Stromal cell of bone marrow (primary cell): ENCODE measurements around the gene VAT1L.

Source experiments
- DNase-seq: peaks from one replicate; pipeline ENCODE4 v3.0.0-alpha.2; 2012; ENCODE audit warnings: low read depth

VAT1L gene

GRCh38 chr16:77834635-77835540 is 46.5 kb downstream of the VAT1L start:
- DNase-seq, result no peak

- no peak for DNase-seq
Observed at GRCh38 chr16:77836801-77837200, 48.4 kb downstream of the VAT1L start.

GRCh38 chr16:77838597-77839255 is 50.4 kb downstream of the VAT1L start:
- DNase-seq, result no peak

DNA sequence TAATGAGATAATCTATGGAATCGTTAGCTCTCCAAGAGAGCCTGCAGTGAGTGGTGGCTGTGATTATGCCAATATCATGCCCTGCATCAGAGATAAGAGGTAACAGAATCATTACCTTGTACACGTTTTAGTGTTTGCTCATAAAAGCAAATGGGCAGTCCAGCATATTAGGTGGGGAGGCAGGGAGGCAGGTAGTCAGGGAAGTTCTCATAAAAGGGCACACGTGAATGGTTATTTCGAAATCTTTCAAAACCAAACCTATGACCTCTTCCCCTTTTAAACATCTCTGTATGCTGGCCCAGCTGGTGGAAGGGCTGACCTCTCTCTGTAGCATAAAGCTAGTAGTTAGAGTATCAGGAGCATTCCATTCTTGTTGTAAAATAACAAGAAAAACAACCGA is 51.7 kb downstream of the VAT1L start:
- no peak for DNase-seq

DNA sequence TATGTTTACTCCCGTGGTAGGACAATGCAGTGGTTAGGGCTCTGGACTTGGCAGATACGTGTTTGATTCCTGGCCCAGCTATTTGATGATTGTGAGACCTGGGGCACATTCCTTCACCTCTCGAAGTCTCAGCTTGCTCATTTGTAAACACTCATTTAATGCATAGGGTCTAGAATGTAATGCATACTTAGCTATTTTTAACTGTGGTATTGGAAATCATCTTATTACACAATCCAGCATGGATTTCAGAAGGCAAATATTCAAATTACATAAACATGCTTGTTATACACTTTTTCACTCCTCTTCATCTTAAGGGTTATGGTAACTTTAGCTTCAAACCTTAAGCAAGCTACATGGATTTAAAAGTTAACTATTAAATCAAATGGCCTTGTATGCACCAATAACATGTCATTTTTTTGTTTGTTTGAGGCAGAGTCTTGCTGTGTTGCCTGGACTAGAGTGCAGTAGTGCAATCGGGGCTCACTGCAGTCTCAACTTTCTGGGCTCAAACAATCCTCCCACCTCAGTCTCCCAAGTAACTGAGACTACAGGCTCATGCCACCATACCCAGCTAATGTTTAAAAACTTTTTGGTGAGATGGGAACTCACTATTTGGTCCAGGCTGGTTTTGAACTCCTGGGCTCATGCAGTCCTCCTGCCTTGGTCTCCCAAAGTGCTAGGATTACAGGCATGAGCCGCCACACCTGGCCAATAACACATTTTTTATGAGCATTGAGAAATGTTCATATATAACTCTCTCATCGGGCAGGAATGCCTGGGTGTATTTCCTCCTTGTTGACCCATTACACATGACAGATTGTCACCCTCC is 52.5 kb downstream of the VAT1L start:
- DNase-seq, result no peak

DNA sequence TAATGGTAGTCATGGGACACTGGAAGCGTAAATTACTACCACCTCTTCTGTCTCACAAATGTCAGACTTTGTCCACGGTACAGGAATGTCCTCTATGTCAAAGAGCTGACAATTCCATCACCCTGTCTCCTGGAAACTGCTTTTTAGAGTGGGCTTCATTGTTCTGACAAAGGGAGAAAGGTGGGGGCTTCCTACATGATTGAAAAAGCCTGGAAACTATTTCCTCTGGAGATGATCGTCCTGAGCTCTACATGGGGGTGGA is 53.1 kb downstream of the VAT1L start:
- no peak for DNase-seq

GRCh38 chr16:77842468-77842867 is 54.1 kb downstream of the VAT1L start:
- no peak for DNase-seq

DNA sequence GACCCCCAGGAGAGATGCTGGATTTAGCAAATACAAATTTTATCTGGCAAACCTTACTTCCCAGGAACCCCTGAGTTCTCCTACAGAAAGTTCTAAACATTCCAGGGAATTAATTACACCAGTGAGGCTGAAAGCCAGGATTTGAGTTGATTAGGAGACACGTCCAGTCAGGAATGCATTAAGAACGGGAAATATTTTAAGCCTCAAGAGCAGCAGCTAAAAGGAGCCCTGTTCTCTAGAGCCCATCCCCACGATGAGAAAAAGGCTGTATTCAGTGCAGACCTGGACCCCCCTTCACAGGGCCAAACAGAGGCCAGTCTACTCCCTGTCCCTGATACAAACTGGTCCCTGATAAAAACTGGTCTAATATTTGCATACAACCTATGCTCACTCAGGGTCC is 55.0 kb downstream of the VAT1L start:
- DNase-seq, result no peak

- no peak for DNase-seq
Observed at GRCh38 chr16:77844801-77845200, 56.4 kb downstream of the VAT1L start.

DNA sequence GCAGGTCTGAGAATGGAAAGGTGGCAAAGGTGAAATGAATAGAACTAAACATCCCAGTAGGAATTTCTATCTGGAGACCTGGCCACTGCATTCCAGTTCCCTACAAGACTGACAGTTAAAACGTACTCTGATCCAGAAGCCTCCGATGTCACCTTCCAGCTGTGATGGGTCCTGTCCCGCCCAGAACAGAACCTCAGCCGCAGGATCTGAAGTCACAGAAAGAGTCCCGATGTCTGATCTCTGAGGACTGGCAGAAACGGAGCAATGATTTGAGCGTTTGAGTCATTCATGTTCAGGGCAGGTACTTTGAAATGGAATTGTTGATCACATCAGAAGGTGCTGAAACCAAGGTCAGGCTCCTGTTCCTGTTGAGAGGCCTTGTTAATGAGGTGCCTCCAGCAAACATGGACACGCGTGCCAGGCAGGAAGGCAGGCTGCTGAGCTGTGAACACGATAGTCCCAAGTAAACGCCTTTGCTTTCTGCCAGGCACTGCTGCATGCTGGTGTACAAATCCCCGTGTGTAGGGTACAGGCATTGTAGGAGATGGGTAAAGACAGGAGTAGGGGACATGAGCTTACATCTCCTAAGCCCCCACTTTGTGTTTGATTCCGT is 61.4 kb downstream of the VAT1L start:
- DNase-seq, result no peak

DNA sequence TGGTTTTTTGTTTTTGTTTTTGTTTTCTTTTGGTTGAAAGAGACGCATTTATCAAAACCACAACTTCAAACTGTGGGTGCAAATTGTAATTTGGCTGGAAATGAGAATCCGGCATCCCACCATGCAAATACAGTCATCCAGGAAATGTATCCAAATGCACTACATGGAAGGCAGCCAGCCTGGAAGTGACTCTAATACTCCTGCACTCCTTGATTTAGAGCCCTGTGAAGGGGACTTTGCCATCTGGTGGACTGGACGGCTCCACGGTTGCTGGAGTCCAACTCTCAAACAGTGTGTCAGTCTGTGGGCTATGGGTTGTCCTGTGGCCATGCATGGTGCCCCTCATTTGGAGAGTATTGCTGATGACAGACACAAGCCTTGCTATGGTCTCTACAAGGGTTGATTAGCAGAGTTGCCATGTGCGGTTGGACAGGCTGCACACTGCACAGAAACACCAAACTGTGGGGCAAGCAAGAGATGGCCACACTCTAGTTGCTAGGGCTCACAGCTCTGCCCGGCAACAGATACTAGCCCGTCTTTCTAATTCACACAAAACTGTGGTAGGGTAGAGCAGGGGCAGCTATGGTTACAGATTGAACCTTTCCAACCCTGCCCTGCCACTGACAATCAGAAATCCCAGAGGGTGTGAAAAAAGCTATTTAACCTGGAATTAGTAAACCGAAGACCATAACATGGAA is 62.4 kb downstream of the VAT1L start:
- no peak for DNase-seq

- no peak for DNase-seq
Observed at GRCh38 chr16:77853161-77853560, 64.8 kb downstream of the VAT1L start.

DNA sequence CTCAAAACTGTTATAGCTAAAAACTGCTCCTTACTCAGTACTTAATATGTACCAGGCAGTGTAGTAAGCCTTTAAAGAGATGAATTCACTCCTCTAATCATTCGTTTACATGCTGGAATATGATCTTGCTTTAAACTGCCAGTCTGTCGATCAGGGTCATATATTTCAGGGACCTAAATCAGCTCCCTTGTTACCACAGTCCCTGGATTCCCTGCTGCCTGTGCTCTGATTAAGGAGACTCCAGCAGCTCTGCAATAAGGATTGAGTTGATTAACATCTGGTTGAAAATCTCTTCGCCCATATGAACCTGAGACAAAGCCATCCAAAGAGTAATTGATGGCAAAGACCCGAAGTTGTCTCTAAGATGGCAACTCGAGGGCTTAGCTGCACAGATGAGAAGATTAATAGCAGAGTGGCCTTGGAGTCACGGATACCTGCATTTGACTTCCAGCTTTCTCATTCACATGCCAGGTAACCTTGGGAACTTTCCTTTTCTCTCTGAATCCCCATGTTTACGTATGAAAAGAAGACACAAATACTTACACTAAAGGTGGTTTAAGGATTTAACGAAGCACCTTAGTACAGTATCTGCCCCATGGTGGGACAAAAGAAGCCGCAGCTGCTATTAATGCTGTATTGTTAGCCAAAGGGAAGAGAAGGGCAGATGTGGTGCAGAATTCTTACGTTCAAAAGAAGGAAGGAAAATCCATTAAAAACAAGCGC is 68.2 kb downstream of the VAT1L start:
- no peak for DNase-seq

DNA sequence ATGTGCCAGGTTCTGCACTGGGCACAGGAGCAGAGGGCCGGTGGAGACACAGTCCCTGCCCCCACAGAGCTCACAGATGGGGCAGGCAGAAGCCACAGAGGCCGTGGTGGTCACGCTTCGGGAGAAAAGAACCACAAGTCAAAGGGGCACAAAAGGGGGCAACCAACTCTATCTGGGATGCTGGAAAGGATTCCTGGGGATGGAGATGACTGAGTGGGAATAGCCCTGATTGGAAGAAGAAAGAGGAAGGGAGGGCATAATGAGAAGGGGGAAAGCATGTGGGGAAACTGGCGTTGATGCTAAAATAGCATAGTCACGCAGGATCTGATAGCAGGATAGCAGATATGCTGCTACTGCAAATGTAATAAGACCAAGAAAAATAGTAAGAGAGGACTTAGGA is 69.7 kb downstream of the VAT1L start:
- no peak for DNase-seq

- no peak for DNase-seq
Observed at GRCh38 chr16:77859493-77860232, 71.3 kb downstream of the VAT1L start.

- no peak for DNase-seq
Observed at GRCh38 chr16:77860953-77861352, 72.6 kb downstream of the VAT1L start.

DNA sequence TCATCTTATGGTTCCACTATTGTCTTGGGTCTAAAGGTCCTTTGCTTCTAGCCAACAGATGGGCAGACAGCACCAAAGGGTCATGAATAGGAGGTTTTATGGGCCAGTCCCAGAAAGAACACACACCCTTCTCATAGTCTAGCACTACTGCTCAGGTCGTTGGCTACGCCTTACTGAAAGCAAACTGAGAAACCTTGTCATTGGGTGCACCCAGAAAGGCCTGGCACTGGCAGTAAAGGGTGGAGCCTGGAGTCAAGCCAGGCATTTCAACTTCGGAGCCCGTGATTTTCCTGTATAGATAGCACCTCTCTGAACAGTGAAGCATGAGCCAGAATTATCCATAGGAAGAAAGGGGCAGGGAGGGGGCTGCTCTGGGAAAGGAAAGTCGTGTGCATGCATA is 74.9 kb downstream of the VAT1L start:
- no peak for DNase-seq

- DNase-seq, result no peak
Observed at GRCh38 chr16:77866752-77867151, 78.4 kb downstream of the VAT1L start.

DNA sequence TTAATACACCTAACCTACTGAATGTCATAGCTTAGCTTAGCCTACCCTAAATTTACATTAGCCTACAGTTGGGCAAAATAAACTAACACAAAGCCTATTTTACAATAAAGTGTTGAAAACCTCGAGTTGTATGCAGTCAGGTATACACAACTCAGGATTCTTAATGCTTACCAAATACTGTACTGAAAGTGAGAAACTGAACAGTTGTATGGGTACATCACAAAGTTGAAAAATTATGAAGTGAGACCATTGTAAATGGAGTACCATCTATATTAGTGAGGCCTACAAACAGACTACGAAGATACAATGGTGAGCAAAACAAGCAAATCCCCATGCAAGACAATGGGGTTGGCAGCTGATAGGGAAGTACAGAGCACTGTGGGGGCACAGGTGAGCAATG is 79.7 kb downstream of the VAT1L start:
- DNase-seq, result no peak

DNA sequence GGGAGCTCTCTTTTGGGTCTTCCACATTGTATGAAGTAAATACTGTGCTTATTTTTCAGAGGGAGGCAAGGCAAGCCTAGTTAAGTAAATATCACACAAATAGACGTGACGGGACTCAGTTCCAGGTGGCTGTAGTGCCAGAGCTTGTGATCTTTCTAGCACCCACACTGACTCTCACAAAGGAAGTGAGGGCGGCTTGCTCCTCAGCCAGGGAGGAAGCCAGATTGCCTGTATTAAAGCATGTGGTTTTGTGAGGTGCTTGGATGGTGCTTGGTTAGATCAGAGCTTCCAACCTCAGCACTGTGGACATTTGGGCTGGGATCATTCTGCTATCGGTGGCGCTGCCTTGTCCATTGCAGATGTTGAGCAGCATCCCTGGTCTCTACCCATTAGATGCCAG is 80.1 kb downstream of the VAT1L start:
- no peak for DNase-seq
